ENCODE measurements around the gene WRAP73.

Gene WRAP73, protein sequence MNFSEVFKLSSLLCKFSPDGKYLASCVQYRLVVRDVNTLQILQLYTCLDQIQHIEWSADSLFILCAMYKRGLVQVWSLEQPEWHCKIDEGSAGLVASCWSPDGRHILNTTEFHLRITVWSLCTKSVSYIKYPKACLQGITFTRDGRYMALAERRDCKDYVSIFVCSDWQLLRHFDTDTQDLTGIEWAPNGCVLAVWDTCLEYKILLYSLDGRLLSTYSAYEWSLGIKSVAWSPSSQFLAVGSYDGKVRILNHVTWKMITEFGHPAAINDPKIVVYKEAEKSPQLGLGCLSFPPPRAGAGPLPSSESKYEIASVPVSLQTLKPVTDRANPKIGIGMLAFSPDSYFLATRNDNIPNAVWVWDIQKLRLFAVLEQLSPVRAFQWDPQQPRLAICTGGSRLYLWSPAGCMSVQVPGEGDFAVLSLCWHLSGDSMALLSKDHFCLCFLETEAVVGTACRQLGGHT

DNA sequence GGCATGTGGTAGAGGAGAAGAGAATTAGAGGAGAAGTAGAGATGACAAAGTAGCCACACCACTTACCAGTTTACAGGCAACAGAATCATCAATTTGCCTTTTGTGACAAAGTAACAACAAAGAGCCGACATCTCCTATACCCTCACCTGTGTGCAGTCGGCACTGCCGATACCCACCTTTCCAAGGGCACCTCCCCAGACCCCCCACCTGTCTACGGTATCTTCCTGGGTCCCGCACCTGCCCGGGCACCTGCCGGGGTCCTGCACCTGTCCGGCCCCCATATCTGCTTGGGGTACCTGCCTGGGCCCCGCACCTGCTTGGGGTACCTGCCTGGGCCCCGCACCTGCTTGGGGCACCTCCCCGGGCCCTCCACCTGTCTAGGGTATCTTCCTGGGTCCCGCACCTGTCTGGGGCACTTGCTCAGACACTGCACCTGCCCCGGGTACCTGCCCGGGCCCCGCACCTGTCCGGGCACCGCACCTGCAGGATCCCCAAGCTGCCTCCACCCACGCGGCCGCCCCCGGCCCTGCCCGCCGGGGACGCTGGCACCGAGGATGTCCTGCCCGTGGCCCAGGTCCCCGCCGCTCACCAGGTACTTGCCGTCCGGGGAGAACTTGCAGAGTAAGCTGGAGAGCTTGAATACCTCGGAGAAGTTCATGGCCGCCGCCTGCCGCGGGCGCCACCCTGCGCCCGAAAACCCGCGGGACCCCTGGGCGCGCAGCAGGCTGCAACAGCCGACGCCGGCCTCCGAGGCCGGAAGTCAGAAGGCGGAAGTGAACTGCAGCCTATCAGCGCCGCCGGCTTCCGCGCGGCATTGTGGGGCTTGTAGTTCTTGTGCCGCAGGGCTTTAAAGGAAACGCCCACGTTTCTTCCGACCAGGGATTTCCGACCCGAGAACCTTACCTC is at the start of gene WRAP73:
Gene WRAP73, minus strand, starts transcription at position 762 of the 906 bp plus-strand sequence. Its CDS starts 104 bp downstream, at position 658.
- DNase-seq, result peak; percentile 92

DNA sequence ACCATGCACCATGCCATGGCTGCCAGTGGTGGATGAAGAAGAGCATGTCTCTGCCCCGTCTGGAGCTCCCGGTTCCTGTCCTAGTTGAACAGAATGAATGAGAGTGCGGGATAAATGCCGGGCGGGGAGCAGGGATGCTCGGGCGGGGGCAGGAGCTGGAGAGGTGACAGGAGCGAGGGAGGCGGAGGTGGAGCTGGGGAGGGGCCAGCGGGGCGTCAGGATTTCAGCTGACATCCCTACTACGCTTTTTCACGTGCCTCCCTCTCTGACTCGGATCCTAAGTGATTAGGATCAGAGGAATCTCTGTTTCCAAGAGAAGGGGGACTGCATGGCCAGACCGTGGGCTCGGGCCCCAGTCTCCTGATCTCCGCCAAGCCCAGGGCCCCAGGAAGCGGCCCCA is 49.7 kb upstream of the WRAP73 start:
- DNase-seq, result no peak

DNA sequence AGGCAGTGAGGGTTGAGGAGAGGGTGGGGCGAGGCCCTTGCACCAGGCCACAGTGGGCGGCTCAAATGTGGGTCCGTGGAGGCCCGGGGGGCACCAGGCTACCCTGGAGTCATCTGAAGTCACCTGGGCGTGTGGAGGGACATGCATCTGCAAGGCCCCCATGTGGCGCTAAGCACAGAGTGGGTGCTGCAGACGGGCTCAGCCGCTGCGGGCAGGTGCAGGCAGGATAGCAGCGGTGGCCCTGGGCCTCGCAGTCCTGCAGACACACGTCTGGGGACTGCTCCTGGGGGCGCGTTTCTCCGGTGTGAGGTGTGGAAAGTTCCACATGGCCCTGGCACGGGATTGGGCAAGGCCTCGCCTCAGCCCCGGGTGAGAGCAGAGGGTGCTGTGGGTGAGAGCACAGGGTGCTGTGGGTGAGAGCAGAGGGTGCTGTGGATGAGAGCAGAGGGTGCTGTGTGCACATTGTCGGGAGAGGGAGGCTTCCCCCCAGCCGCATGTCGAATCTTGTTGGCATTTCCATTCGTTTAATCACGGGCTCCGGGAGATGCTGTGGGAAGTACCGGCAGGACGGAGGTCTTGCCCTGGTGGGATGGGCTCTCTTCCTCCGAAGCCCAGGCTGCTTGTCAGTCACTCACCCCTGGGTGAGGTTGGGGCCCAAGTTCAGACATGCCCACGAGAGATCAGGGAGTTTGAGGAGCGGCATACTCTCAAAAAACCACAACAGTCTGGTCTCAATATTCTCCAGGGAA is 48.9 kb upstream of the WRAP73 start:
- DNase-seq, result no peak

DNA sequence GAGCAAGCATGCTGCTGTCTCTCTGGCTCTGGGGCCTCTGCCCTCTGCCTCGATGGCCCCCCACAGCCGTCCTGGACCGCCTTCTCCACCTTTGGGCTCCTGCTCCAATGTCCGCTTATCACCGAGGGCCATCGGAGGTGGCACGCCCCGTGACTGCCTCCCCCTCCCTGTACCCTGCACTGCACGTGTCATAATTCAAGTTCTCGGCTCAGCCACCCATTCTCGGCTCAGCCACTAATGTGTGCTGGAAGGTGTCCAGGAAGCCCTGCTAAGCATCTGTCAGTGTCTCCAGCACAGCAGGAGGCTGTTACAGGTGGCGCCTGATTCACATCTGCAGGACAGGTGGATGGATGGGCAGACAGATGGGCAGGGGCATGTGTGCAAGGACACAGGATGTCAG is 47.9 kb upstream of the WRAP73 start:
- DNase-seq, result no peak

DNA sequence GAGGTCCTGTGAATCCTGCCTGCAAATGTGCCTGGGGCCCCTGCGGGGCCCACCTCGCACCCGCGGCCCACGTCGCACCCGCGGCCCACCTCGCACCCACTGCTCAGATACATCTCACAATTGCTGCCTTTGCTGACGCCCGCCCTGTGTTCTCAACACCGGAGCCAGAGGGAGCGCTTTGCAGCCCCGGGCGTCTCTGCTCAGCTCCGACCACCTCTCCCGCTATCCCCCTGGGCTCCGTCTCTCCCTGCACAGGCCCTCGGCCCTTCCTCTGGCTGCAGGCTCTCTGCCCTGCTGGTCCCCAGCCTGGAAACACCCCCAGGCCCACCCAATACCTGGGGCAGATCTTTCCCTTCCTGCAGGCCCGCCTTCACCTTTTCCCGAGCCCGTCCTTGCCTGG is 47.2 kb upstream of the WRAP73 start:
- DNase-seq, result no peak

DNA sequence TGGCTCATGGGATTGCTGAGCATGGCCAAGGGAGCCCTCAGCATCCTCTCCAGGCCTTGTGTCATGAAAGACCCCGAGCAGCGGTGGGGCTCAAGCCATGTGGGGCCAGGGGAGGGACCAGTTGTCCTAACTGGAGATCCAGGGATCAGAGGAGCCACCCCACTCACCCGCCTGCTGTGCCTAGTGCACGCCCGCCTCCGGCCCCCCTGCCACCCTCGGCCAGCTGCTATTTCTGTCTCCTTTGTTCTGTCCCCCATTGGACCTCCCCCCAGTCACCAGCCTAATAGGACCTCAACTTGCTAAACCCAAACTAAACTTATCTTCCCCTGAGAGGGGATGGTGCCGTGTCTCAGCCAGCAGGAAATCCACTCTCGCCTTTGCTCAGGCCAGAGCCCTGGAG is 46.8 kb upstream of the WRAP73 start:
- no peak for DNase-seq

DNA sequence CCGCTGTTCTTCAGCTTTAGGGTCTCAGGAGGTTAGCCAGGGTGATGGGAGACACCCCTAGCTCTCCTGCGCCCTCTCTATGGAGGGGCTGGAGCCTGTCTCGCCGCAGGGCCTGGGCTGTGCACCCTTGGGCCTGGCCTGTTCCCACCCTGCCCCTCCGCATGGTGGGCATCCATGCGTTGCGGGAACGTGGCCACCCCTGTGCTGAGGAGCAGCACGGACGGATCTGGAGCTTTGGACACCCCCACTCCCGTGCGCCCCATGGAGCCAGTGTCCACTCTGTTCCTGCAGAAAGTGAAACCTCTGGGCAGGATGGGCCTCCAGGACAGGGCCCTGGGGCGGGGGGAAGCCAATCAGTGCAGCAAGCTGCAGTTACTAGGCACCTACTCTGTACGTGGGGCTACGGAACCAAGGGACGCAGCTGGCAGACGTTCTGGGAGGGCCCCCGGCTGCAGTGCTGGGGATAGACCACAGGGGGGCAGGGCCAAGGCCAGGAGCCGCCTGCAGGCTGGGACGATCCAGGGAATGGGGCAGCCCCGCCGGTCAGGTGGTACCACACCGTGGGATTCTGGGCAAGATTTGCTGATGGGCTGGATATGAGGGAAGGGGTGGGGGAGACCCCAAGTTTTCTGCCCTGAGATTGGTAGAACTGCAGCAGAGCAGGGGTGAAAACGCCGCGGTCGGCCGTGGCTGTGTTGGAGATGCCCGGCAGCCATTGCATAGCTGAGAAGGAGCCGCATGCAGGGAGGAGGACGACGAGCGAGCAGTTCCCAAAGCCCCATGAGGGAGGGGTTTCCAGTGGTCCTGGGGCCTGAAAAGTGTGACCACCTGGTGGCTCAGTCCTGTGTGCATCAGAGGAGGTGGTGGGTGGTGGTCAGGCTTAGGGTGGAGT is 45.7 kb upstream of the WRAP73 start:
- peak; percentile 17 for DNase-seq

DNA sequence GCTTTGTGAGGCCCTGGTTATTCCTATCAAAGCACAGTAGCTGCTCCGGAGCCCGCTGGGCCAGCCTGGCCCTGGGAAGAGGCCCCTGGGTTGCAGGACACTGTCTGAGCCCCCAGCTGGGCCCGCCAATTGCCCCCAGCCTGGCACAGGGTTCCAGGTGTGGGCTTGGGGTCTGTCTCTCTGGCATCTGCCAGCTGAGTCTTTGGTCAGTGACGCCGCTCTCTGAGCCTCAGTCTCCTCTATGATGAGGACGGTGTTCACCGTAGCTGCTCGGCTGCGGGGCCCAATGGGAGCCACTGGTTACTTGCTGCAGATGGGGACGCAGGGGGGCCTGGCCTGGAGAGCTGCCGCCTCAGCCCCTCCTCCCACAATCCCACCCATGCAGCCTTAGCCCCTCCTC is 43.4 kb upstream of the WRAP73 start:
- no peak for DNase-seq

DNA sequence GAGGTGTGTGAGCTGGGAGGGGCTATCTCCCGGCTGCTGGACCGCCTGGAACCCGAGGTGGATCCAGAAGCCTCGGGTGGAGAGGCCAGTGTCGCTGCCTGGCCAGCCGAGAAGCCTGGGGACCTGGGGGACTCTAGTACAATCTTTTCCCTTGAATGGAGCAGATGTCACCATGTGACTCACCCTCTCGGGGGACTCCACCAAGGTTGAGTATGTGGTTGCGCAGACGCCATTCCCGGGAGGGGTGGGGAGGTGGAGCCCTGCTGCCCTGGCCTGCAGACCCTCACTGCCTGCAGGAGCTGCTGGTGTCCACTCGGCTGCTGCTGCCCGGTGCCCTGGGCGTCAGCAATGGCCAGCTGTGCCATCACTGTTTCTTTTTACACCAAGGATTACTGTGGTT is 42.7 kb upstream of the WRAP73 start:
- no peak for DNase-seq

DNA sequence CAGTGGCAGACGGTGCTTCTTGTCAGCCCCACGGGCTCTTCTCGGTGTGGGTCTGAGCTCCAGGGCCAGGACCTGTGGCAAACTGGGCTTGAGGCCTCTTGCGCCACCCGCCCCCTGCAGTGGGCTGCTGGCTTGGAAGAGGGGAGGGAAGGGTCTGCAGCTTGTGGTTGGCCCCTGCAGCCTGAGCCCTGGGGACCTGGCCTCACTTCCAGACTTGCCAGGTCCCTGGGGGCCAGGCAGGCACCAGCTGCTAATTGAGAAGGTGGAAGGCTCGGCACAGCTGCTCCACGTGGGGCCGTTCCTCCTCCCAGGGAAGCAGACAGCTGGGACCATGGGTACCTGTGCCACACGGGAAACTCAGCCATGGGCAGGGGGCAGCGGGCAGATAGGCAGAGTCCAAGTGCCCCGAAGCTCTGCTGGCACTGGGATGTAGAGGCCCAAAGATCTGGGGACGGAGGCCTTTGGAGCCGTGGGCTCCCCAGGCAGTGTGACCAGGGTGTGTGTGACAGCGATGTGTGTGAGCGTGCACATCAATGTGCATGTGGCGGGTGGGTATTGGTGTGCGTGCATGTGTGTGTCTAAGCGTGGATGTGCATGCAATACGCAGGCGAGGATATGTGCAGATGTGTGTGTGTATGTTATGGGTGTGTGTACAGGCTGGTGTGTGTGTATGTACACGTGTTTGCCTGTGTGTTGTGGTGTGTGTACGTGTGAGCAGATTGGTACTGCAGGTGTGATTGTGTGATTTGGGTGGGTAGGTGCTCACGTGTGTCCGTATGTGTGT is 41.7 kb upstream of the WRAP73 start:
- no peak for DNase-seq

DNA sequence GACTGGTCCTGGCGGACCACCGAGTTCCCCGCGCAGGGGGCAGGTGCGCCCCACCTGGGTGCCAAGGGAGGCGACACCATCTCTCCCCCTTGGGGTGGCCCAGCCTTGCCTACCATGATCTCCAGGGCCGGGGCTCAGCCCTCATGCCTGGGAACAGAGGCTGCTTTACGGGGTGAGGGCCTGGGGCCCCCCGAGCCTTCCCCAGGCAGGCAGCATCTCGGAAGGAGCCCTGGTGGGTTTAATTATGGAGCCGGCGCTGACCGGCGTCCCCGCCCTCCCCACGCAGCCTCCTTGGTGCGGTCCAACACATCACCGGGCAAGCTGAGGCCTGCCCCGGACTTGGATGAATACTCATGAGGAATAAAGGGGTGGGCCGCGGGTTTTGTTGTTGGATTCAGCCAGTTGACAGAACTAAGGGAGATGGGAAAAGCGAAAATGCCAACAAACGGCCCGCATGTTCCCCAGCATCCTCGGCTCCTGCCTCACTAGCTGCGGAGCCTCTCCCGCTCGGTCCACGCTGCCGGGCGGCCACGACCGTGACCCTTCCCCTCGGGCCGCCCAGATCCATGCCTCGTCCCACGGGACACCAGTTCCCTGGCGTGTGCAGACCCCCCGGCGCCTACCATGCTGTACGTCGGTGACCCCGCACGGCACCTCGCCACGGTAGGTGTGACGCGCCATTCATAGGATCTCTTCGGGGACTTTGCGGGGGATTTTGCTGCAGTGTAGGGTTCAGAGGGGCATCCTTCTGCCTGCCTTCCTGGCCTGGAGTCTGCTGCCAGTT is 40.6 kb upstream of the WRAP73 start:
- DNase-seq, result no peak

DNA sequence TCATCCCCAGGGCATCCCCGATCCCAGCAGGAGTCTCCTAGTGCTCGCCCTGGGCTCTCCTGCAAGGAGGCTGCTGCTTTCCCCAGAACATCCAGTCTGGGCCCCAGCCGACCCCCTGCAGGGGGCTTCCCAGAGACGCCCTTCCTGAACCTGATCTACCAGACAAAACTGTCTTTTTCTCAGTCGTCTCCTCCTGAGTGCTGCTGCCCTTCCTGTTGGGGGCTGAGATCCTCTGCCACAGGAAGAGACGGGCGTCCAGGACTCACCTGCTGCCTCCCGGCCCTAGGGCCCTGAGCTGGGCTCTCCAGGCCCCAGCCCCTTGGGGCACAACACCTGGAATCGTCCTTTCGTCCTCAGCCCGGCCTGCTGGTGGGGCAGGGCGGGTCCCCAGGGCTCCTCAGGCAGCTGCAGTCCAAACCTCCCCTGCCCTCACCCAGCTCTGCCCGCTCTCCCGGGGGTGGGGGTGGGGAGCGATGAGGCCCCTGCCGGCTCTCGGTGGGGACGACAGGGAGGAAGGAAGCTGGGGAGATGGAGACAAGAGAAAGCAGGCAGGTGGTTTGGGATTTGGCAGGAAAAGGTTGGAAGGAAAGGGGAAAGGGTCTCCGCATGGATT is 39.3 kb upstream of the WRAP73 start:
- DNase-seq, result no peak

DNA sequence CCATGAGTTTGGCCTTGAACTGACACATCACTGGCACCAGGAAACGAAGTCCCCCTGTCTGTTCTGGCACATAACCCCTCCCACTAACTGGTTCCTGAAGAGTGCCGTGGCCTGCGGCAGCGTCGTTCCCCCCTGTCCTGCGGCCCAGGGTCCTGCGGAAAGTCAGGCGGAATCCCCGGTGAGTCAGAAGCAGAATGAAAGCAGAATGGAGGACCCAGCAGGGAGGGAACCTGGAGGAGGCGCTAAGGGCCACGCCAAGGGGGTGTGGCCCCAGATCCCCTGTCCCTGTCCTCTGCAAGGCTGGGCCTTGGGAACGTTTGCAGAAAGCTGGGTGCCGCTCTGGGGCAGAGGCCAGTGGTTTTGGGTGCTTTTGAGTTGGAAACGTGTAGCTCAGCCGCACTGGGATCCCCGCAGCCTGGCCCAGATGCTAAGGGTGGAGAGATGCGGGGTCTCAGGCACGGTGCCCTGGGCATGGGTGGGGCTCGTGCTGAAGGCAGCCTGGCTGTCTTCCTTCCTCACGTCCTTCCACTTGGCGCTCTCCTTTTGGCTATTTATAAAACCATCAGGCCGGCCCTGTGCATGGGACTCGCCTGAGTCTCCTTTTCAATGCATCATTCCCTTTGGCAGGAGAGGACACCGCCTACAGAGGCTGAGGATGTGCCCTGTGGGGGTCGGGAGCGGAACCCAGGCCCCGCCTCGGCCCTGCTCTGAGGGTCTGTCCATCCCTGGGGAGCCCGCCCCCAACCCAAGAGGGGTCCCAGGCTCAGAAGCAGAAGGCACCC is 38.6 kb upstream of the WRAP73 start:
- no peak for DNase-seq

DNA sequence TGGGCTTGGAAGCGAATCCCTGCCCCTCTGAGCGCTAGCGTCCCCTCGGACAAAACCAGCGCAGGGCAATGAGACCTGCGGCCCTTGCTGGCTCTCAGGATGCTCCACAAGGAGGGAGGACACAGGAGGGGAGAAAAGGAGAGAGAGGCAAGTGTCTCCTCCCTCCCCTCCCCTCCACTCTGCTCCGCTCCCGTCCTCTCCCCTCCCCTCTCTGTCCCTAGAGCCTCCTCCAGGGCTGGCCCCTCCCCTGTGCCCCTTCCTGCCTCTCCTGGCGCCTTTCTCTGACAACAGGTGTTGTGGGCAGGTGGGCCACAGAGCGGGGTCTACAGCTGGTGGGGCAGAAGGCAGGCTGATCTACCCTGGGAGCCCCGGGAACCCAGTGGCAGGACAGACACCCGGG is 37.6 kb upstream of the WRAP73 start:
- no peak for DNase-seq

DNA sequence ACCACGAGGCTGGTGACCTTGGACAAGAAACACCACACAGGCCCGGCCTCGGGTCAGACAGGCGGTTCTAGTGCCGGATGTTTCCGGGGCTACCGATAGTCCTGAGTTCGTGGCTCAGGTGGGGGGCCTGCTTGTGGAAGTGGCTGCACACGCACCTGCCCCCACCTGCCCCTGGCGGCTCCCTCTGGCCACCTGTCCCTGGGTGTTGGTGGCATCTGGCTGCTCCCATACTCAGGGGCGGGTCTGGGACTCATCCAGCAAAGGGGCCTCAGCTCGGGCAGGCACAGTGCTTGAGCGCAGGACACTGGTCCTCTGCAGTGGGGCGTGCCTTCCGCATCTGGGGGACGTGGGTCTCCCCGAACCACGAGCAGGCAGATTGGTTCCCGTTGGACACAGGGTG is 36.0 kb upstream of the WRAP73 start:
- DNase-seq, result no peak

DNA sequence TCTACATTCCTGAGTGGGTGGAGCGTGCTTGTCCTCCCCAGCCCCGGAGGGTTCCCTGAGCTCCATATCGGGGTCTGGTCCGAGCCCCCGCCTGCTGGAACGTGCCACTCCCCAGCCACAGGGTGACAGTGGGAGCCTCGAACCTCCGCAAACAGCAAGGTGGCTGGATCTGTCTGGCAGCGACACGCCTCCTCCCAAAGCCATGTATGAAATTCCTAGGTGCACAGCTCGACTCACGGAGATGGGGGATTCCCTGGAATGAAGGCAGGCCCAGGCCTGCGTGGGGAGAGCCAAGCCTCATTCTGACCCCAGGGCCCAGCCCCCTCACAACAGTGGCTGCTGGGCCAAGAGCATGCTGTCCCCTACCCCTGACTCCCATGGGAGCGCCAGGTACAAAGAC is 35.3 kb upstream of the WRAP73 start:
- no peak for DNase-seq

DNA sequence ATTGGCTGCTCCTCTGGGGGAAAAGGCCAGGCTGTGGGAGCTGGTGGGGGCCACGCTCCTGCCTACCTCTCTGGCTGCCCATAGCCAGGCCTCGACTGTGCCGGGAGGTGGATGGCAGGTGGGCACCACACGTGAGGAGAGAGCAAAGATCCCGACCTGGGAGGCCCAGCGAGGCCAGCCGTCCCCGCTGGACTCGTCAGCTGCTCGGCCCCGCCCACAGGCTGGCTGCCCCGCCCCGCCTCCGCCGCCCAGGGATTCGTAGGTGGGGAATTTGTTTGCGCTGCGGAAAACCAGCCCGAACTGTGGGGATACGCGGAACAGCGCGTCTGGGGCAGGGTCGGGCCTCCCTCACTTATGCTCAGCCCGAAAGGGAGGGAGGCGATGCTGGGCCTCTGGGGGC is 34.1 kb upstream of the WRAP73 start:
- no peak for DNase-seq

DNA sequence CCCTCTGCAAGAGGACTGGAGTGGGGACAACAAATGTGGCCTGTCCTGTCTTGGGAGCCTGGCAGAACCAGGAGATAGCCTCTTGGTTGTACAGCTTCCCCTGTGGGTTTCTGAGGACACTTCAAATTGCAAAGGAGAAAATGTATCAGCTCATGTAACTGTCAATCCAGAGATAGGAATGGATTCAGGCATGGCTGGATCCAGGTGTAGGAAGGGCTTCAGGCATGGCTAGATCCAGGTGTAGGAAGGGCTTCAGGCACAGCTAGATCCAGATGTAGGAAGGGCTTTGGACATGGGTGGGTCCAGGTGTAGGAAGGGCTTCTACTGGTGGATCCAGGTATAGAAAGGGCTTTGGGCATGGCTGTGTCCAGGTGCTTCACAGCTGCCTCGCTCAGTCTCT is 33.3 kb upstream of the WRAP73 start:
- no peak for DNase-seq
